Measurements from ENCODE around the gene ASTN2.
"Not testable (repeated sequence)": the region's sequence is repeated elsewhere in the genome, so short reads cannot be mapped to it uniquely, and the experiment has no call there.

Gene ASTN2

DNA sequence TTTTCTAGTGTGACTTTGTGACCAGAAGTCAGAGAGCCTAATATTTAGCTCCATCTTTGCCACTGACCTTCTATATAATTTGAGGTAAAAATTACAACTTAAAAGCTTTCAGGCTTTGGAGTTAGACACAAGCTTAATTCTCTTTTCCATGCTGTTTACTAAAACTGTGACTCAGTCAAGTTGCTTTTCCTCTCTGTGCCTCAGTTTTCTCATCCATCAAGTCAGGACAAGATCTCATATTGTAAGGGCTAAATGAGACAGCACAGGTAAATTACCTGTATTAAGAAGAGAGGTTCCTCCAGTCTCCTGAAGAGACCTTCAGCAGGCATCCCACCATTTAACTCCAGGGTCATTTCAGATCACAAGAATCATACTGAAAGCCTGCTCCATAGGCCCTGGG lies 339.2 kb downstream of the ASTN2 start:
- no peak for DNase-seq (ENCODE audit: low read depth)

DNA sequence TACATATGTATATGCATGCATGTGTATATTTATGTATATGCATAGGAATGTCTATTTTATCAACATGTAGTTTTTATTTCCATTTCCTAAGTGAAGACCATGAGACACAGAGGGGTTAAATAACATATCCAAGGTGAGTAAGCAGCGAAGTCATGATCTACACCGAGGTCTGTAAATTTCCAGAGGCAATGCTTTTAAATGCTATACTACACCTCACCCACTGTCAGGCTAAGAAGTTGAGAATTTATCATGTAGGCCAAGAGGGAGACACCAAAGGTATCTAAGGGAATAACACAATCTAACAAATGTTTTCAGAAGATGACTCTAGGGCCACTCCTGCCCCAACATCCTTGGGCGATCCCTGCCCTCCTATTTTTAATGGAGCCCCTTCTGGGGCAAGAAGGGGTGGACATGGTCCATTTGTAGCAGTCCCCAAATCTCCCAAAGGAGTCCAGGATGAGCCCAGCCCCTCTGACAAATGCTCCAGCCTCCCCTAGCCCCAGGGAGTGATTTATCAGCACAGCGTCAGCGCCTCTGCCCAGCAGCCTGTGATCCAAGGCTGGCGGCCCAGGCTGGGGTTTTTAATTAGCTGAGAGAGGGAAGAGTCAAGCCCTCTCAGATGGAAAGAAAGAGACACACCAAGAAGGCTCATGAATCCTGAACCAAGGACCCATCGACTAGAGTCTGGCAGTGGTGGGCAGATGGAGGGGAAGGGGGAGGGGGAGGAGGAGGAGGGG lies 339.9 kb downstream of the ASTN2 start:
- no peak for DNase-seq (ENCODE audit: low read depth)

GRCh38 chr9:117074342-117074662 lies 340.6 kb downstream of the ASTN2 start:
- no peak for DNase-seq (ENCODE audit: low read depth)

DNA sequence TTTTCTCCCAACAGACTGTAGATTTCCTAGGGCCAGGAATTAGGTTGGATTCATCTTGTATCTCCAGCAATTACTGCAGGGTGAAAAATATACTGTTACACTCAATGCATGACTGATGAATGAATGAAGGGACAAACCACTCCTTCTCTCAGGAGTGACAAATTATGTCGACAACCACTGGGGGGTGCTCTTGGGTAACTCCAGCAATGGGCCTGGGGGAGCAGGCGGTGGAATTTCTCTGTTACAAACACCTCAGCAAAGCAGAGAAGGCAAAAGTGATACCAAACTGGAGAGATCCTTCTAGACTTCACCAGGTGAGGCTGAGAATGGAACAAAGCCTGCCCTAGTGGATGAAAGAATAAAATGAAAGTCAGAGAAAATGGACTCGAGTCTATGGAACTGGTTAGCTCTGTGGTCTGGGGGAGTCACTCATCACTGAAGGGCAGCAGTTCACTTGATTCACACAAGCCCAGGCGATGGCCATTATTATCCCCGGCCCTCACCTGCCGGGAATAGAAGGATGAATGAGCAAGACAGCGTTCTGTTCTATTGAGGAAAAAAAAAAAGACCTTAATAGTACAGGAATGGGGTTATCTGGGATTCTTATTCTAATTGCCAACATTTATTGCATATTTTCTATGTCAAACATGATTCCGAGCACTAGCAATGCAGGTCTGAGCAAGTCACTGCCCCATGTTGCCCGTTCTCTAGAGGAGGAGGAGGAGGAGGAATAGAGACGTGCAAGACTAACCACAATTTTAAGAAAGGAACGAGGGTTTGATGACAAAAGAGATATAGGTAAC lies 341.1 kb downstream of the ASTN2 start:
- no peak for DNase-seq (ENCODE audit: low read depth)

- DNase-seq (ENCODE audit: low read depth) = no peak
These were observed 341.8 kb downstream of the ASTN2 start for GRCh38 chr9:117073071-117073470.

DNA sequence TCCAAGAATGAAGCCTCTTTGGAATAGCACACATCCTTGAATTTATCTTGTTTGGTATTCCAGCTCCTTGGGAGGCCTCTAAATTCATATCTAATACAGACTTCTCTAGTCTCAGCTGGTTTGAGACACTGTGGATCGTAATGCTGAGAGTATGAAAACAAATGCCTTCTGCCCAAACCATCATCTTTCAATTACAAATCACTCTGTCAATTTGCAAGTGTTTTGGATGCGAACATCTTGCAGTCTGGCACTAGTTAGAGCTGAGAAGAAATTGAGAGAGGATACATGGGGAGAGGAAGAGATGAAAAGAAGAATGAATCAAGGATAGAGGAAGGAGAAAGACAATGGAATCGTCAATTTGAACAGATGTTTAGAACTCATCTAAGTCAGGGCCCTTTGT lies 342.6 kb downstream of the ASTN2 start:
- no peak for DNase-seq (ENCODE audit: low read depth)

- DNase-seq (ENCODE audit: low read depth) = not testable (repeated sequence)
These were observed 343.1 kb downstream of the ASTN2 start for GRCh38 chr9:117071673-117072207.

- no peak for DNase-seq (ENCODE audit: low read depth)
These were observed 351.0 kb downstream of the ASTN2 start for GRCh38 chr9:117063721-117064471.

- no peak for DNase-seq (ENCODE audit: low read depth)
These were observed 353.9 kb downstream of the ASTN2 start for GRCh38 chr9:117060963-117061362.

DNA sequence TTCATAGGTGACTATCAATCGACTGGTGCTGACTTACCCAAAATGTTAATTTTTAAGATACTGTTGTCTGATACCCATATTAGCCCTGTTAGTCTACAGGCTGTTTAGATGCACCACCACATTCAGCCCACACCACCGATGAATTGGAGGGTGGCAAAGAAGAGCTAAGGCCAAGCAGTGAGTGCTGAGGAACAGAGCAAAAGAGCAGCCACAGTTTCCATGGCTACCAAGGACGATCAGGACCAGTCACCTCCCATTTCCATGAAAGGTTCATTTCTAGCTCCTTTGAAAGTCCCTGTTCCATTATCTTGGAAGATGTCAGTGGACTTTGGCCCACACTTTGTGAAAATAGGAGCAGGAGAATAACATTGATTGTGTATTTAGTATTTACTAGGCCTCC lies 364.9 kb downstream of the ASTN2 start:
- no peak for DNase-seq (ENCODE audit: low read depth)

- DNase-seq (ENCODE audit: low read depth) = no peak
These were observed 368.1 kb downstream of the ASTN2 start for GRCh38 chr9:117046666-117047327.

DNA sequence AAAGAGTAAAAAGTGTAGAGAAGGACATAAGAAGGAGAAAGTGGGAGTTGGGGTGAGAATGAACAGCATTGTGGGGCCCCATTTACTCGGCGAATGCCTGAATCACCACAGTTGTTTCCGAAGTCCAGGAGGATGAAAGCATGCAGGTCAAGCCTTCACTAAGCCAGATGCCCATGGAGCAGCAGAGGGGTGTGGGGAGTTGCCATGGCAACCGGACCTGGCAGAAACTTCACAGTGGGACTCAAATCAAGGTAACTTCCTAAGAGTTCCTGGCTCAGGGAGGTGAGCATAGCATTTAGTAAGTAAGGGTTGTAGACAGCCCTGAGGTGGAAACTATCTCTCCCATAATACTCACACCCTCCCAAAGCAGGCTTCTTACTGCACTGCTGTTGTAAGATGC lies 370.6 kb downstream of the ASTN2 start:
- no peak for DNase-seq (ENCODE audit: low read depth)

DNA sequence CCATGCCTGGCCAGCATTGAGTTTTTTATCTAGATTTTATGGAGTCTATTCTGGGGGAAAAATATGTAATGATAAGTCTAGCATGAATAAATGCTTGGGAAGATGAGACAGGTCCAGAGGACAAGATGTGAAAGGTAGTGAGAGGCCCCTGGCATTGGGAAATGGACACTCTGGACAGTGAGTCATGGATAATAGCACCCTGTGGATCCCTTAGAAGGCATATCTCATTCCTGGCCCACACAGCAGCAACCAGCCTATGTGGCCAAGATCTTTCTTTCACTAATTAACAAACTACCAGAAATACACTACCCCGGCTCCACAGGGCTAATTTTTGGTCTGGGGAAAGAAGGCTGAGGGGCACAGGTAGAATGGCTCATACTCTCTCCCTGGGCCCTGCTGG lies 371.7 kb downstream of the ASTN2 start:
- no peak for DNase-seq (ENCODE audit: low read depth)

GRCh38 chr9:117035546-117035945 lies 379.3 kb downstream of the ASTN2 start:
- DNase-seq (ENCODE audit: low read depth) = no peak

DNA sequence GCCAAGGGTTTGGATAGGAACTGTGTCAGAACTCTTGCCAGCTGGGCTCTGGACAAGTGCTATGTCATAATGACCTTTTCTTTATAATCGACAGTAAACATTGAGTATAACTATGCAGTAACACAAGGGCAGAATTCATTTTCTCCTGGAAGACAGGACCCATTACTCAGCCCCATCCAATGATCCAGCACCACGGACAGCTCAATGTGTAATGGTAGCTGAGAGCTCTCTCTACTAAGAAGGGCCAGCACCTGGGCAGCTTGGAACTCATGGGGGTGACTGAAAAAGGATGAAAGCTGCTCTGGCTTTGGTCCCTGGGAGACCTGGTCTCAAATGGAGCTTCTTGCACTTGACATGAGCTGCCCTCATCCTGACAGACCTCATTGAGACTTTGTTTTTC lies 380.0 kb downstream of the ASTN2 start:
- no peak for DNase-seq (ENCODE audit: low read depth)

DNA sequence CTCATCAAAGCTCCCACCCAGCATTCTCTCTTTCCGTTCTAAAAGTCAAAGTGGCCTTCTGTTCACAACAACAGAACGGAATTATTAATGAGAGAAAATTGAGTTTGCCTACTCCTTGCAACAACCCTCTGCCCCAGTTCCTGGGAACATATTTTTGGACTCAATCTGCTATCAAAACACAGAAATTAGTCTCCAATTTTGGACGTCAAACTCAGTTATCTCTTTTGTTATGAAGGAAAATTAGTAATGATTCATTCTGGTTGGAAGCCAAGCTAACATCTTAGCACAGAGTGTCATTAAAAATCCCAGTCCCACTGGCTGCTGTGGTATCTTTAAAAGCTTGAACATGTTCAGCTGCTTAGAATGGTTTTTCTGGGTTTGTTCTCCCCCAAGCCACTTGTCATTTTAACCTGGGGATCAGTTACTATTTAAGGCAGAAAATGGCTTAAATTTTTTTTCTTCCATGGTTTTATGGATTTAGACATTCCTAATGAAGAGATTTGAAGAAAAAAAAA lies 384.5 kb downstream of the ASTN2 start:
- no peak for DNase-seq (ENCODE audit: low read depth)

- no peak for DNase-seq (ENCODE audit: low read depth)
These were observed 385.5 kb downstream of the ASTN2 start for GRCh38 chr9:117029341-117029740.

GRCh38 chr9:117028103-117028858 lies 386.6 kb downstream of the ASTN2 start:
- DNase-seq (ENCODE audit: low read depth) = no peak

DNA sequence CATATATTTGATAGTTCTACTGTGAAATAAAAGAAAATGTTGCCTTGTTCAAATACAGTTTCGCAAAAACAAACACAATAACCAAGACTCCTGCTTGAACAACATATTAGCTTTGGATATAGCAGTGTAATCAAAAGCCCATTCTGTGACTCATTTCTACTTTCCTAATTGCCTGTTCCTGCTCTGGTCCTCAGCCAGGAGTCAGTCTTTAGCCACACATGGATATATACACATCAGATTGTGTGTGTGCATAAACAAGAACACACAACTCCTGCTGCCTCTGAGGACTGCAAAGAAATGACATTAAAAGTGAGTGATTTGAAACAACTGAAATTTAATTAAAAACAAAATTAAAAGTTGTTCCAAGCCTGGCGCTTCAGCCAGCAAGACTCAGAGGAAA lies 393.0 kb downstream of the ASTN2 start:
- DNase-seq (ENCODE audit: low read depth) = no peak

DNA sequence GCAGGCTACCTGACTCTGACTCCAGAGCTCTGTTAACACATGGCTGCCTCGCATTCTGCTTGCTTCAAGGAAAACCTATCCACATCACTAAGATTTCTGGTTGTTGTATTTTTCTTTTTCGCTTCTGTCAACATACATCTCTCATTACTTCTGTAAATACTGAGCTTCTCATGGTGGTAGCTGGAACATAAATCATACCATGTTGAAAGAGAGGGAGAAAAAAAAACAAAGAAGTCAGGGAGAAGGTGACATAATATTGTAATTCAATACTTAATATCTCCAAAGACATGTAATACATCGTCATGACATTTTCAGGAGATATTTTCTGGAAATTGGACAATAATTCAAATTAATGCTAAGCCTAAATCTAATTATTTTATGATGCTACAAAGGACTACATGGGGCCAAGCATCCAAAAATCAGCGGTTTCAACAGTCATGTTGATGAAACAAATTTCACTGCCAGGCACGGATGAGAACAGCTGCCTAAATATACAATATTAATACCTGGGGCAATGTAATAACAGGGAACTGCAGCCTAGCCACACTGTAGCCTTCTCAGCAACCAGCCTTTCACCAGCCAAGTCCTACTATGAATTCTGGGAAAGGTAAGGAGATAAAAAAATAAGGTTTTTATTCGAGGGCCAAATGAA lies 395.8 kb downstream of the ASTN2 start:
- no peak for DNase-seq (ENCODE audit: low read depth)

All from stimulated activated CD8-positive, alpha-beta memory T cell treated with anti-CD3 and anti-CD28 coated beads, Interleukin-7, amount 100 ng/mL, for 24 hours (primary cell).